ENCODE measurements around the gene FOXM1. TPM values are rescaled to one million over a fixed set of nuclear protein-coding genes. Genes with fewer than 3 reads are reported as not detected.

FOXM1 gene
- total RNA-seq, 1 donor from 2014 or later = 12.7 TPM

DNA sequence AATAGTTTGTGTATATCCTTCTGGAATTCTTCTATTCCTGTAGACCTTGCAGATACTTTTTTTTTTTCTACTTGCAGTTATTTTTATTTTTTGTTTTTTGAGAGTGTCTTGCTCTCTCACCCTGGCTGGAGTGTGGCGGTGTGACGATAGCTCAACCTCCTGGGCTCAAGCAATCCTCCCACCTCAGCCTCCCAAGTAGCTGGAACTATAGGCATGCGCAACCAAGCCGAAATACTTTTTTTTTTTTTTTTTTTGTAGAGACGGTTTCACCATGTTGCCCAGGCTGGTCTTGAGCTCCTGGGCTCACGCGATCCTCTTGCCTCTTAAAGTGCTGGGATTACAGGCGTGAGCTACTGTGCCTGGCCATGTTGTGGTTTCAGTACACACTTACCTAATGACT lies 23.7 kb upstream of the FOXM1 start:
- peaks cover 2% of the 10 kb centered on the region for H3K4me1 Mint-ChIP-seq (ENCODE audit: low read depth, unreplicated experiment)
- no peaks in the 10 kb centered on the region for H3K36me3 Mint-ChIP-seq (ENCODE audit: unreplicated experiment)
- no peak for DNase-seq
- H3K9me3 Mint-ChIP-seq (ENCODE audit: unreplicated experiment) = no peaks in the 10 kb centered on the region
- H3K4me3 Mint-ChIP-seq (ENCODE audit: unreplicated experiment) = no peak overlapping the region
- H3K27ac Mint-ChIP-seq (ENCODE audit: unreplicated experiment) = no peak overlapping the region
- H3K27me3 Mint-ChIP-seq (ENCODE audit: unreplicated experiment) = no peaks in the 10 kb centered on the region
- TF ChIP-seq, protein P1, sequence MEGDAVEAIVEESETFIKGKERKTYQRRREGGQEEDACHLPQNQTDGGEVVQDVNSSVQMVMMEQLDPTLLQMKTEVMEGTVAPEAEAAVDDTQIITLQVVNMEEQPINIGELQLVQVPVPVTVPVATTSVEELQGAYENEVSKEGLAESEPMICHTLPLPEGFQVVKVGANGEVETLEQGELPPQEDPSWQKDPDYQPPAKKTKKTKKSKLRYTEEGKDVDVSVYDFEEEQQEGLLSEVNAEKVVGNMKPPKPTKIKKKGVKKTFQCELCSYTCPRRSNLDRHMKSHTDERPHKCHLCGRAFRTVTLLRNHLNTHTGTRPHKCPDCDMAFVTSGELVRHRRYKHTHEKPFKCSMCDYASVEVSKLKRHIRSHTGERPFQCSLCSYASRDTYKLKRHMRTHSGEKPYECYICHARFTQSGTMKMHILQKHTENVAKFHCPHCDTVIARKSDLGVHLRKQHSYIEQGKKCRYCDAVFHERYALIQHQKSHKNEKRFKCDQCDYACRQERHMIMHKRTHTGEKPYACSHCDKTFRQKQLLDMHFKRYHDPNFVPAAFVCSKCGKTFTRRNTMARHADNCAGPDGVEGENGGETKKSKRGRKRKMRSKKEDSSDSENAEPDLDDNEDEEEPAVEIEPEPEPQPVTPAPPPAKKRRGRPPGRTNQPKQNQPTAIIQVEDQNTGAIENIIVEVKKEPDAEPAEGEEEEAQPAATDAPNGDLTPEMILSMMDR (IDR thresholded peaks at IDR 0.05; ENCODE audit: partially characterized antibody, unreplicated experiment) = no peak

DNA sequence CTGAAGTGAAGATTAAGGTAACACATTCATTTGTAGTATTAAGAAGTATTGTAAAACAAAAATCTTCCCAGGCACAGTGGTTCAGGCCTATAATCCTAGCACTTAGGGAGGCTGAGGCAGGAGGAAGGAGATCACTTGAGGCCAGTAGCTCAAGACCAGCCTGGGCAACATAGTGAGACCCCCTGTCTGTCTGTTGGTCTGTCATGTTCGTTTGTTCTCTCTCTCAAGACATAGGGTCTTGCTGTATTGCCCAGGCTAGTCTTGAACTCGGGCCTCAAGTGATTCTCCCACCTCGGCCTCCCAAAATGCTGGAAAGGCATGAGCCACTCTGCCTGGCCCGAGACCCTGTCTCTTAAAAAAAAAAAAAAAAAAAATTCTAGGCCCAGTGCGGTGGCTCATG lies 20.4 kb upstream of the FOXM1 start:
- Mint-ChIP-seq H3K36me3 (ENCODE audit: unreplicated experiment) (no peaks in the 10 kb centered on the region), H3K4me1 (ENCODE audit: low read depth, unreplicated experiment) (peaks cover 2% of the 10 kb centered on the region), H3K9me3 (ENCODE audit: unreplicated experiment) (no peaks in the 10 kb centered on the region), H3K27ac (ENCODE audit: unreplicated experiment) (no peak overlapping the region), H3K27me3 (ENCODE audit: unreplicated experiment) (no peaks in the 10 kb centered on the region), H3K4me3 (ENCODE audit: unreplicated experiment) (no peak overlapping the region)
- DNase-seq = no peak
- TF ChIP-seq, protein P1 (IDR thresholded peaks at IDR 0.05; ENCODE audit: partially characterized antibody, unreplicated experiment) = no peak

DNA sequence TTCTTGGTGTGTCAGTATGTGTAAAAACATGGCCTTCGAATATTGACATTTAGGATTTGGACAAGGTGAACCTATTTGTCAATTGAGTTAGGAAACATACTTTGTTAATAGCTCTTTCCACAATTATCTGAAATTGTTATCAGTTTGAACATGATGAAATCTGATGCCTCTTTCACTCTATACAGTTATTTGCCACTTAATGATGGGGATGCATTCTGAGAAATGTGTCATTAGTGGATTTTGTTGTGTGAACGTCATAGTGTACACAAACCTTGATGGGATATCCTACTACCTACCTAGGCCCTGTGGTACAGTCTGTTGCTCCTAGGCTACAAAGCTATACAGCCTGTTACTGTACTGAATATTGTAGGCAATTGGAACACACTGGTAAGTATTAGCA lies 18.5 kb upstream of the FOXM1 start:
- Mint-ChIP-seq H3K27me3 (ENCODE audit: unreplicated experiment) (peaks cover 2% of the 10 kb centered on the region), H3K4me3 (ENCODE audit: unreplicated experiment) (no peak overlapping the region), H3K36me3 (ENCODE audit: unreplicated experiment) (no peaks in the 10 kb centered on the region), H3K27ac (ENCODE audit: unreplicated experiment) (no peak overlapping the region), H3K4me1 (ENCODE audit: low read depth, unreplicated experiment) (peaks cover 7% of the 10 kb centered on the region), H3K9me3 (ENCODE audit: unreplicated experiment) (peaks cover 2% of the 10 kb centered on the region)
- DNase-seq = no peak
- TF ChIP-seq, protein P1 (IDR thresholded peaks at IDR 0.05; ENCODE audit: partially characterized antibody, unreplicated experiment) = no peak

DNA sequence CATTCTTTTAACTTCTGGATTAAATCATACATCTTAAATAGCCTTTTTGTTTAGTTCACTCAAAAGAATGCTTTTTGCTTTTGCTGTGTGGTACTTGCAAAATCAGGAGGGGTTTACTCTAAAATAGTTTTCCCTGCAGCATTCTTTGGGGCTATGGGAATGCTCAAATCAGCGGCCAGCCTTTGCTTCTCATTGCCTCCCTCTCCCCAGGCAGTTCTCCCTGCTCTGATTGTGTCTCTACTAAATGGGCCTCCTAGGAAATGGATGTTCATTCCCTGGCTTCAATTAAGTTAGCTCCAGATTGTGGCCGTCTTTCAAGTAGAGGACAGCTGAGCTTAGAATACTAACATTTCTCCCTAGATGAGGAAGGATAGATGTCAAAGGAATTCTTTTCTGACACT lies 18.1 kb upstream of the FOXM1 start:
- Mint-ChIP-seq H3K27me3 (ENCODE audit: unreplicated experiment) (peaks cover 6% of the 10 kb centered on the region), H3K4me1 (ENCODE audit: low read depth, unreplicated experiment) (peaks cover 7% of the 10 kb centered on the region), H3K36me3 (ENCODE audit: unreplicated experiment) (no peaks in the 10 kb centered on the region), H3K9me3 (ENCODE audit: unreplicated experiment) (peaks cover 5% of the 10 kb centered on the region), H3K4me3 (ENCODE audit: unreplicated experiment) (no peak overlapping the region), H3K27ac (ENCODE audit: unreplicated experiment) (no peak overlapping the region)
- no peak for DNase-seq
- TF ChIP-seq, protein P1 (IDR thresholded peaks at IDR 0.05; ENCODE audit: partially characterized antibody, unreplicated experiment) = no peak

DNA sequence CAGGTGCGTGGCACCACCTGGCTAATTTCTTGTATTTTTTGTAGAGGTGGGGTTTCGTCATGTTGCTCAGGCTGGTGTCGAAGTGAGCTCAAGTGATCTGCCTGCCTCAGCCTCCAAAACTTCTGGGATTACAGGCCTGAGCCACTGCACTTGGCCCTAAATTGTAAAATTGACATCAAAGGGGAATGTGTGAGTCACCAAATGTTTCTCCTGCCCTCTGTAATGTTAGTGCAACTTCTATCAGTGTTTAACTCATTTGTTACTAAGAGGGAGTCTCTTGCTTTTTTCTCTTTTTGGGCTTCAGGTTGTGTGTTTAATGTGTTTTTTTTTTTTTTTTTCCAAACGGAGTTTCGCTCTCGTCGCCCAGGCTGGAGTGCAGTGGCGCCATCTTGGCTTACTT lies 16.0 kb upstream of the FOXM1 start:
- H3K4me1 Mint-ChIP-seq (ENCODE audit: low read depth, unreplicated experiment) = peaks cover 9% of the 10 kb centered on the region
- TF ChIP-seq, protein P1 (IDR thresholded peaks at IDR 0.05; ENCODE audit: partially characterized antibody, unreplicated experiment) = no peak
- H3K36me3 Mint-ChIP-seq (ENCODE audit: unreplicated experiment) = no peaks in the 10 kb centered on the region
- no peak overlapping the region for H3K4me3 Mint-ChIP-seq (ENCODE audit: unreplicated experiment)
- H3K27me3 Mint-ChIP-seq (ENCODE audit: unreplicated experiment) = peaks cover 6% of the 10 kb centered on the region
- H3K27ac Mint-ChIP-seq (ENCODE audit: unreplicated experiment) = no peak overlapping the region
- DNase-seq = no peak
- peaks cover 5% of the 10 kb centered on the region for H3K9me3 Mint-ChIP-seq (ENCODE audit: unreplicated experiment)
